ENCODE data around the gene ZBTB16. TPM values are rescaled to one million over a fixed set of nuclear protein-coding genes. Genes with fewer than 3 reads are reported as not detected.

Gene ZBTB16
- polyA plus RNA-seq, 3 donors: 4.1 to 12.3 (median 8.3) TPM

- no CpG with 5 or more reads among the region's 2 CpGs for WGBS (ENCODE audit: insufficient coverage)
- intact Hi-C loops (cut with micrococcal nuclease): no loop called here
- H3K4me3 Mint-ChIP-seq: no peak overlapping the region
These were observed 148.9 kb downstream of the ZBTB16 start for GRCh38 chr11:114208377-114208776.

GRCh38 chr11:114209343-114209742 lies 149.8 kb downstream of the ZBTB16 start:
- WGBS (ENCODE audit: insufficient coverage): no CpG with 5 or more reads among the region's 2 CpGs
- Histone ChIP-seq H3K4me2 (replicated peaks; ENCODE audit: extremely low read depth, low read length, poor library complexity, severe bottlenecking) (no peak overlapping the region), H3K9me3 (replicated peaks in 1 of 2; ENCODE audit: control insufficient read depth in 1 of 2, insufficient read depth in 1 of 2, low read length in 2 of 2) (no peaks in the 10 kb centered on the region), H3K9ac (ENCODE audit: insufficient read depth, low read length, poor library complexity, severe bottlenecking) (no peak overlapping the region), H3K27me3 (ENCODE audit: control insufficient read depth in 2 of 2, insufficient read depth in 2 of 2, low read length in 2 of 2) (no peaks in the 10 kb centered on the region), H3K36me3 (replicated peaks in 1 of 2; ENCODE audit: control insufficient read depth in 1 of 2, insufficient read depth in 2 of 2, low read length in 2 of 2) (no peaks in the 10 kb centered on the region), H3K79me2 (ENCODE audit: insufficient read depth, low read length) (no peaks in the 10 kb centered on the region), H3K27ac (ENCODE audit: low read depth in 1 of 2, low read length in 2 of 2) (no peak overlapping the region), H2AFZ (ENCODE audit: insufficient read depth, low read depth, low read length, poor library complexity, severe bottlenecking) (no peak overlapping the region), H4K20me1 (ENCODE audit: insufficient read depth, low read length) (peaks cover 17% of the 10 kb centered on the region), H3K4me3 (replicated peaks in 1 of 3; ENCODE audit: low read depth in 2 of 3, low read length in 3 of 3) (no peak overlapping the region), H3K4me1 (ENCODE audit: control insufficient read depth in 1 of 2, insufficient read depth in 2 of 2, low read length in 2 of 2) (peaks cover 7 to 10% of the 10 kb centered on the region in 2 donors)
- H3K4me1 Mint-ChIP-seq: peaks cover 12% of the 10 kb centered on the region
- H3K36me3 Mint-ChIP-seq: peaks cover 0 to 6% of the 10 kb centered on the region in 2 donors
- DNase-seq: no peak
- intact Hi-C loops (cut with micrococcal nuclease): no loop called here
- no peaks in the 10 kb centered on the region for H3K27me3 Mint-ChIP-seq (ENCODE audit: low read depth in 3 of 3)
- H3K27ac Mint-ChIP-seq: peak overlapping the region in 2 of 7 donors; percentile 15 to 23
- no peaks in the 10 kb centered on the region for H3K9me3 Mint-ChIP-seq
- TF ChIP-seq, protein P1, sequence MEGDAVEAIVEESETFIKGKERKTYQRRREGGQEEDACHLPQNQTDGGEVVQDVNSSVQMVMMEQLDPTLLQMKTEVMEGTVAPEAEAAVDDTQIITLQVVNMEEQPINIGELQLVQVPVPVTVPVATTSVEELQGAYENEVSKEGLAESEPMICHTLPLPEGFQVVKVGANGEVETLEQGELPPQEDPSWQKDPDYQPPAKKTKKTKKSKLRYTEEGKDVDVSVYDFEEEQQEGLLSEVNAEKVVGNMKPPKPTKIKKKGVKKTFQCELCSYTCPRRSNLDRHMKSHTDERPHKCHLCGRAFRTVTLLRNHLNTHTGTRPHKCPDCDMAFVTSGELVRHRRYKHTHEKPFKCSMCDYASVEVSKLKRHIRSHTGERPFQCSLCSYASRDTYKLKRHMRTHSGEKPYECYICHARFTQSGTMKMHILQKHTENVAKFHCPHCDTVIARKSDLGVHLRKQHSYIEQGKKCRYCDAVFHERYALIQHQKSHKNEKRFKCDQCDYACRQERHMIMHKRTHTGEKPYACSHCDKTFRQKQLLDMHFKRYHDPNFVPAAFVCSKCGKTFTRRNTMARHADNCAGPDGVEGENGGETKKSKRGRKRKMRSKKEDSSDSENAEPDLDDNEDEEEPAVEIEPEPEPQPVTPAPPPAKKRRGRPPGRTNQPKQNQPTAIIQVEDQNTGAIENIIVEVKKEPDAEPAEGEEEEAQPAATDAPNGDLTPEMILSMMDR (IDR thresholded peaks at IDR 0.05): no peak
- no peak overlapping the region for H3K4me3 Mint-ChIP-seq

More at GRCh38 chr11:114208377-114208776, 148.9 kb downstream of the ZBTB16 start:
- H3K27ac ChIP-seq (ENCODE audit: low read depth in 1 of 2, low read length in 2 of 2): no peak overlapping the region
- H3K9me3 ChIP-seq (replicated peaks in 1 of 2; ENCODE audit: control insufficient read depth in 1 of 2, insufficient read depth in 1 of 2, low read length in 2 of 2): no peaks in the 10 kb centered on the region
- Mint-ChIP-seq H3K36me3 (peaks cover 0 to 6% of the 10 kb centered on the region in 2 donors), H3K27ac (no peak overlapping the region), H3K27me3 (ENCODE audit: low read depth in 3 of 3) (no peaks in the 10 kb centered on the region), H3K9me3 (no peaks in the 10 kb centered on the region), H3K4me1 (peaks cover 14% of the 10 kb centered on the region)
- no peak overlapping the region for H3K9ac ChIP-seq (ENCODE audit: insufficient read depth, low read length, poor library complexity, severe bottlenecking)
- peaks cover 7 to 10% of the 10 kb centered on the region in 2 donors for H3K4me1 ChIP-seq (ENCODE audit: control insufficient read depth in 1 of 2, insufficient read depth in 2 of 2, low read length in 2 of 2)
- no peaks in the 10 kb centered on the region for H3K79me2 ChIP-seq (ENCODE audit: insufficient read depth, low read length)
- no peak overlapping the region for H3K4me2 ChIP-seq (replicated peaks; ENCODE audit: extremely low read depth, low read length, poor library complexity, severe bottlenecking)
- peaks cover 16% of the 10 kb centered on the region for H4K20me1 ChIP-seq (ENCODE audit: insufficient read depth, low read length)
- DNase-seq: peak; percentile 26 to 59 (median 38)
- no peak overlapping the region for H2AFZ ChIP-seq (ENCODE audit: insufficient read depth, low read depth, low read length, poor library complexity, severe bottlenecking)
- H3K36me3 ChIP-seq (replicated peaks in 1 of 2; ENCODE audit: control insufficient read depth in 1 of 2, insufficient read depth in 2 of 2, low read length in 2 of 2): no peaks in the 10 kb centered on the region
- TF ChIP-seq, protein P1 (IDR thresholded peaks at IDR 0.05): no peak
- H3K27me3 ChIP-seq (ENCODE audit: control insufficient read depth in 2 of 2, insufficient read depth in 2 of 2, low read length in 2 of 2): no peaks in the 10 kb centered on the region
- no peak overlapping the region for H3K4me3 ChIP-seq (replicated peaks in 1 of 3; ENCODE audit: low read depth in 2 of 3, low read length in 3 of 3)
